Measurements from ENCODE around the gene TOMM40L.

Gene TOMM40L

DNA sequence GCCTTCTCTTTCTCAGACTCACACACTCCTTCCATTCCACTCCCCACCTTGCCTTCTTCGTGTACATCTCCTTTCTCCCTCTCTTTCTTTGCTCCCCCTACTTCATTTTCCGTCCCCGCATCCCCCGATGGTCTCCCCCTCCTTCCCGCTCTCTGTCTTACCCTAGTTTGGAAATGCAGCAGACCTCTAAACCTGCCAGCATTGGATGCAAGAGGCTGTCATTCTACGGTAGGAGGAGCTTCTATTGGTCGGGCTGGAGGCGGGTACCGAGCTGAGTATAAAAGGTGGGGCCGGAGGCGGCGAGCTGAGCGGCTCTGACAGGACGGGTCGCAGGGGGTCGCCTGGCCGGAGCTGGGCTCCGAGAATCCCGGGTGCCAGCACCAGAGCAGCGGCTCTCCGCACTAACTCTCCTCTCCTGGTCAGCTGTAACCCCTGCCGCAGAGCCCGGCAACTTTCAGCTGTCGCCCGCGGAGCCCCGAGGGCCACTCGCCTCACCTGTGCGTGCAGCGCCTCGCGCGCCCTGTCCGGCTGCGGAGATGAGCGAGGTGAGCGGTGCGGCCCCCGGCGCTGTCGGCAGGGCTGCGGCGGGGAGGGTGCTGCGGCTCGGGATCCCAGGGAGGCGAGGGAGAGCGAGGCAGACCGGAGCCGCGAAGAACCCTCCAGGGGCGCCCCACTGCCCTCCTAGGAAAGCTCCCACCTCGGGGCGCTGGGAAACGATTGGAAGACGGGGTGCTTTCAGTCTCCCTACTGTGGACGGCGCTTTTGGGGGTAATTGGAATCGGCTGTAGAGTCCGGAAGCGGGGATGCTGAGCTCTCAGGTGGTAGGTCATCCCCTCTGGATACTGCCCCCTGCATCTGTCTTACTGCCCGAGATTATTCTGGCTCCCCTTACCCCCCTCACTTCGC is 32.8 kb downstream of the TOMM40L start, which contains the start of gene PCP4L1:
Gene PCP4L1, plus strand, starts transcription at position 307 of the 906 bp plus-strand sequence. Its CDS starts 230 bp downstream, at position 537.
- DNase-seq = peak; percentile 35

DNA sequence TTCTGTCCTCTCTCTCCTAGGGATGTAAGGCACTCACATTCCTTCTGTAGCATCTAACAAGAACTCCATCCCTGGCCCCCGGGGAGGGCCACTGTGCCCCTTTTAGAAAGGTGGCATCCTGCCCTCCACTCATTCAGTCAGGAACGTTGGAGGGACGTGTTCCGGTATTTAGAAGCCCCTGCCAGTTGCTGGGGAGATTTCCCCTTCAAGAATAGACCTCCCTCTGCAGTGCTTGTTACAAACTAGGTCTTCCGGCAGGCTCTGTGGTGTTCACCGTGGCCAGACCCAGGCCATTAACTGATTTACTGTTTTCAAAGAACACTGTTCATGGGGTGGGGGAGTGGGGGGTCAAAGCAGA is 33.5 kb downstream of the TOMM40L start:
- DNase-seq = no peak

DNA sequence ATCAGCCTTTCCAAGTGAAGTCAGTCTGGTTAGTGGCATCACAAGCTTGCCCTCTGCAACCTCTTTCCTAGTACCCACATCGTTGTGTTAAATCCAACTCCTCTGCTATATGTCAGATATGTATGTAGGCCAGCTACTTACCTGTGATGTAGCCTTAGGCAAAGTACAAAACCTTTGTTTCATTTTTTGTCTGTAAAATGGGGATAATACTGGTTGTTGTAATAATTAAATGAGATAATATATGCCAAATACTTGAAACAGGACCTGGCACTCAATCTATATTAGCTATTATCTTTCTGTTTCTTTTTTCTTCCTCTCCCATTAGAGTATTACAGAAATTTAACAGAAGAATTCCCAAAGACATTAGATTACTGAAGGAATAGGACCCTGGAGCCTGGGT is 33.9 kb downstream of the TOMM40L start:
- DNase-seq = no peak

DNA sequence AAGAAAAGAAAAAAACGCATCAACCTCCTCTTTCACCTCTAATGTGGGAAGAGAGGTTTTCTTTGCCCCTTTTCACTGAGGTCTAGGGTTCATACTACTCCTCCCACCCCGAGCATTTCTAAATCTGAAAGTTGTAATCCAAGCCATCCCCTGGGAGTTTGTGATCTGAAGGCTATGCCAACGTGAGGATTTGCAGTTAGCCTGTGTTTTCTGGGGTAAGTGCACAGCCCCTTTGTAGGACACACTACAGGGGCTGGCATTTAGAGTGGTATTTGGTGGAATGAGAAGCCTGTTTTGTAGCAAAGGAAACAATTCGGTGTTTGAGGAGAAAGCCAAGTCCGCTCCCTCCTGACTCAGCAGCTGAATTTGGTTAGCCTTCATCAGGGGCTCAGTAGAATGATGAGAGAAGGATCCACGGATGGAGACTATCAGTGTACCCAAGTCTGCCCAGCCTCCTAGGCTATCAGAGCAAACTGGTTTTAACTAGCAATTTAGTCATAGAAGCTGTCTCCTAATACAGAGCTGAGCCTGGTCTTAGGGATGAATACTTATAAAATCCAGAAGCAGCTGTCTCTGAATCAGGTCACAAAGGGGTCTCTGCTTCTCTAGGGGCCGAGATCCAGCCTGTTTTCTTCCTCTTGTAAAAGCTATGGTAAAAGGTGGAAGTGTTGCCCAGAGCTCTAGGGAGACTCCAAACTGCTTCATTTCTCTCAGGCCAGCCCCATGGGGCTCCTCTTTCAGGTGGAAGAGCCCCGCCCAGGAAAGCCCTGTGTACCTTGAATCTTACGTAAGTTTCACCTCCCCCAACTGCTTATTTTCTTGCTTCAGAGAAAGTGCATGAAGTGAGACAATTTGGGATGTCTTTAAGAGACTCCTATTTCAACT is 34.8 kb downstream of the TOMM40L start:
- no peak for DNase-seq

DNA sequence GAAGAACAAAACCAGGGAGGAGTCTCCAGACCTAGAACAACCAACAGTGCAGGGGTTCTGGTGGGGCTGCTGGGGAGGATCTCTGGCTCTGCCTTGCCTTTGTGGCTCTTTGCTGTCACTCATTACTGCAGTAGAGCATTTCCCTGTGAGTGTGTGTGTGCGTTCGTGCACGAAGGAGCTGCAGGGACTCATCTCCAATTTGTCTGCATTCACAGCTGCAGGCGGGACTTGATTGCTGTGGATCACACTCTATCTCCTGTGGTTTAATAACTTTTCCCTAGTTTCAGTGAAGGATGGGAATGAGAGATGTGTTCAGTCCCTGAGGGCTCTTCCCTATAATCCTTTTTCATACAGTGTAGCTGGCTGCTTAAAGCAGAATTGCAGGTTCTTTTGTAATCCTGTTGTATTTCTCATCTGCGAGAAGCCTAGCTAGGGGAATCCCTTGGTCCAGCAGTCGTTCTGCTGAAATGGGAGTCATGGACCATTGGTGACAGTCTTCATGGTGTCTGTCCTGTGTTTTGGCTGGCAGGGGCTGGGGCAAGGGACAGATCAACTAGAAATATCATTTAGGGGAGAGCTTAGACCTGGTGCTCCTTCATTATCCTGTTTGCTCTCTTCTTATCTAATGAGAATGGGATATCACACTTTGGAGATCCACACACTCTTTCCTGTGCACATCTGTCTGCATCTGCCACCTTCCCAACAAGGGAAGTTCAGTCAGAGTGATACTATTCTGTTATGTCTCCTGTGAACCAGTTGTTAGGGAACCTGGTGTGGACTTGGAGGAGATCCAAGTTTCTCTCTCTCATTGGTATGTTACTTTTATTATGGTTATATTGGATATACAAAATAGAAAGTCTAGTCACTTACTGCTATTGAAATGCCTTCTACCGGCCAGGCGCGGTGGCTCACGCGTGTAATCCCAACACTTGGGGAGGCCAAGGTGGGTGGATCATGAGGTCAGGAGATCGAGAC is 35.7 kb downstream of the TOMM40L start:
- no peak for DNase-seq

DNA sequence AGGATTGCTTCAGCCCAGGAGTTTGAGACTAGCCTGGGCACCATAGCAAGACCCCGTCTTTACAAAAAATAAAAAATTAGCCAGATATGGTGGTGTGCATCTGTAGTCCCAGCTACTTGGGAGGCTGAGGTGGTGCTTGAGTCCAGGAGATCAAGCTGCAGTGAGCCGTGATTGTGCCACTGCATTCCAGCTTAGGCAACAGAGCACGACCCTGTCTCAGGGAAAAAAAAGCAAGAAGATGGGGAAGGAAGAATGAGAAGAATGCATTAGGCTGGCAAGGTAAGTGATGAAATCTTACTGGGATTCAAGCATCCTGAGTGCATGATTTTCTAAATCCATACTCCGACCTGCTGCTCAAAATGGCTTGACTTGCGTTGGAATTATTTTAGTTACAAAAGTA is 39.4 kb downstream of the TOMM40L start:
- DNase-seq = no peak

DNA sequence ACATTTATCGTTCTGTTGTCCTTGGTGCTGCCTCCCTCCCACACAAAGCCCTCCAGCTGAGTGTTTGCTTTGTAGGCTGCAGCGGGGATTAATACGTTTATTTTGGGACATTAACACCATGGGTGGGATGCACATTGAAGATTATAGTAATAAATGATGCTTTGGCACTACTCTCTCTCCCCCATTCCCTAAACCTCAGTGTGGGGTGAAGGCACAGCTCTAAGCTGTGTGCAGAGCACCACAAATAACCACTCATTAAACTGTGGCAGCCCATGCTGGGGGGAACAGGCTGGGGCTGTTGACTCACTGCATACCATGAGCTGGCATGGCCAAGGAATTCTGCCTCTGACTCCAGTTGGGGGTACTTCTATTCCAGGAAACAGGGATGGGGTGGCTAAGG is 40.3 kb downstream of the TOMM40L start:
- DNase-seq = no peak

DNA sequence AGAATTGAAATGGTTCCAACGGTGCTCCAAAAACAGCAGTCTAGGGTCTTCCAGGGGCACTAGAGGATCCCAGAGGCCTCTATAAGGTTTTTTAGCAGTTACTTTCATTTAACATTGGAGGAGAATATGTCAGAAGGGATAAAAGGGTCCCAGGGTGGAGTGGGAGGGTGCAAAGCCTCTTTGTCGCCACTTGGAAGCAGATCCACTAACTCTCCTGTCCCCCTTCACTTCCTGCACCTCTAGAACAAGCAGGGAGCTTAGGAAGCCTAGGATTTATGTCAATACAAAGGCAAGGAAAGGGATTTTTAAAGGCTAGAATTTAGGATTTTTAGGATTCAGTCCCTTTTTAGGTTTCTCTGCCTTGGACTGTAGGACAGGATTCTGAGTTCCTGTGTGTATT is 41.0 kb downstream of the TOMM40L start:
- no peak for DNase-seq

DNA sequence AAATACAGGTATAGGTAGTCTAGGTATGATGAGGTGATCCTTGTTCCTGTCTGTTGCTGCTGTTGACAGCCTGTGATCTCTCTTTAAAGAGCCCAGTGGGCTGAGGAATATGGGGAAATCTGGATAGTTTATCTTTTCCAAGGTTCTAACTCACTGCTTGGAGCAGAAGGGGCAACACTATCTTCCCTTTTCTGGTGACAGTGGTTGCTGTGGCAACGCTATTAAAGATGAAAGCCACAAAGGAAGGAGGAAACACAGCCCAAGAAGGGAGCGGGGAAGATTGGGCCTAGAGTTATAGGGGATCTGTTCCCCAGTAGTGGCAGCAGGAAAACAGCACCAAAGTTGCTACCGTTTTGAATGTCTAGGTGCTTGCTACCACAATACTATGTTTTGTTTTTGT is 41.5 kb downstream of the TOMM40L start:
- DNase-seq = no peak

DNA sequence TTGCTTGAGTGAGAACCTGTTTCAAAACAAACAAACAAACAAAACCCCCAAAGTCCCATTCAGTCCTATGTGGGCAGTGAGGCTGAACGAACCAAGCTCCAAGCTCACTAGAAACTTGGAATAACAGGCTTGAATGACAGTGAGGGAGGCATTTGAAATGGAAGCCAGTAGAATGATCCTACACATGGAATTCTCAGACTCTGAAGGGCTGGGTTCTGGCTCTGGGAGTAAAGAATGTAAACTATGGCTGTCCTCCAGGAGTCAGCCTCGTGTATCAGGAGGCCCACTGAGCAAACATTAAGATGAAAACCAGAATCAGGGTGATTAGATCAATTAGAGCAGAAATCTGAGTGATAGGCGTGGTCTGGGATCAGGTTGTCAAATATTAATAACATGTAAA is 47.5 kb downstream of the TOMM40L start:
- no peak for DNase-seq

DNA sequence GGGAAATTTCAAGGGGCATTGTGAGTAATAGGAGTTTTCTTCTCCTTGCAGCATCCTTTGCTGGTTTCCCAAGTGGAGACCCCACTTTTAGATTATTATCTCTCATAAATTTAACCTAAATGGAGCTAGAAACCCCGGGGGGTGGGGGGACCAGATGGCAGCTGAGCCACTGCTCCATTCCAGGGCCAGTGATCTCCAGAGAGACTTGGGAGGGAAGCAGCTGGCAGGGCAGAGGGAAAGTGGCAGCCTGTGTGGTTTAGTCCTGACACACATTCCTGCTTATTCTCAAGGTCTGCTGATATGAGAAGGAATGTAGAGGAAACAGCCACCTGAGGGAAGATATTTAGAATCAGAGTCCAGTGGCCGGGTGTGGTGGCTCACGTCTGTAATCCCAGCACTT is 49.0 kb downstream of the TOMM40L start:
- DNase-seq = no peak

All from CD4-positive, alpha-beta T cell treated with Interleukin-17A for 4 hours (primary cell).